H1 (cell line): ENCODE data around the gene SEMA3B. TPM values are rescaled to one million over a fixed set of nuclear protein-coding genes. Genes with fewer than 3 reads are reported as not detected.

Experiments used
- CTCF ChIA-PET: fragments of 300-600 bp; sonication (Branson Sonifier 250); formaldehyde crosslinking; loops from one replicate; lab custom pipeline; 2021; ENCODE audit not compliant: partially characterized antibody; lab: Charles Lee
- POLR2A ChIA-PET: fragments of 300-600 bp; sonication (Branson Sonifier 250); formaldehyde crosslinking; loops from one replicate; lab custom pipeline; 2021; ENCODE audit warnings: inconsistent platforms; ENCODE audit not compliant: partially characterized antibody; lab: Charles Lee
- DNase-seq, 2 experiments: peaks; one replicate each; pipeline versions ENCODE4 v3.0.0 to v3.0.0-alpha.2; 2010 to 2022; ENCODE audit warnings: low spot score in 2 of 2, low read depth in 1 of 2, mixed read lengths in 1 of 2
- FAIRE-seq: peaks from 2 replicates; lab custom pipeline; 2011; peaks lifted over from hg19 to GRCh38; lab: Jason Lieb, UNC
- H2AFZ ChIP-seq: 2 replicates; pipeline ENCODE4 v1.8.1; 2012; ENCODE audit warnings: low read length, inconsistent platforms
- H2AK5ac ChIP-seq: 2 replicates; pipeline ENCODE4 v1.6.1; 2013; ENCODE audit warnings: low read depth, low read length
- H2BK120ac ChIP-seq: replicated peaks from 2 replicates; pipeline ENCODE3; 2013; ENCODE audit warnings: low read depth, low read length, inconsistent platforms
- H2BK12ac ChIP-seq: 2 replicates; pipeline ENCODE4 v1.6.1; 2013; ENCODE audit warnings: low read depth, low read length
- H2BK15ac ChIP-seq: 2 replicates; pipeline ENCODE4 v1.6.1; 2013; ENCODE audit warnings: low read length
- H2BK20ac ChIP-seq: 2 replicates; pipeline ENCODE4 v1.6.1; 2013; ENCODE audit warnings: low read length
- H2BK5ac ChIP-seq: 2 replicates; pipeline ENCODE4 v1.6.1; 2013; ENCODE audit warnings: low read depth, low read length
- H3K14ac ChIP-seq: 2 replicates; pipeline ENCODE4 v1.6.1; 2013; ENCODE audit warnings: inconsistent platforms; ENCODE audit not compliant: insufficient read length
- H3K18ac ChIP-seq: 2 replicates; pipeline ENCODE4 v1.6.1; 2013; ENCODE audit warnings: low read length; ENCODE audit errors: extremely low read depth
- H3K23ac ChIP-seq: 2 replicates; pipeline ENCODE4 v1.6.1; 2013; ENCODE audit warnings: inconsistent platforms; ENCODE audit not compliant: insufficient read length
- H3K23me2 ChIP-seq: 2 replicates; pipeline ENCODE4 v1.6.1; 2013; ENCODE audit warnings: low read depth, low read length
- H3K27ac ChIP-seq: 2 replicates; pipeline ENCODE4 v1.6.1; 2011; ENCODE audit warnings: low read depth, low read length, inconsistent platforms
- H3K27me3 ChIP-seq, 4 experiments: replicated peaks in 1 of 4; 1 replicate in 1 of 4; 2 replicates in 3 of 4; pipeline versions ENCODE4 v1.6.1 to v1.8.1; 2011 to 2013; ENCODE audit warnings: low read length in 3 of 4, mild to moderate bottlenecking in 3 of 4, inconsistent platforms in 2 of 4, mixed read lengths in 2 of 4, moderate library complexity in 1 of 4; ENCODE audit not compliant: control insufficient read depth in 3 of 4, insufficient read depth in 3 of 4; ENCODE audit errors: extremely low read depth in 1 of 4
- H3K36me3 ChIP-seq, 4 experiments: 2 replicates each; pipeline versions ENCODE4 v1.6.1 to v1.8.1; 2011 to 2013; ENCODE audit warnings: mild to moderate bottlenecking in 4 of 4, low read length in 3 of 4, moderate library complexity in 2 of 4, control low read depth in 1 of 4, inconsistent platforms in 1 of 4; ENCODE audit not compliant: insufficient read depth in 4 of 4, control insufficient read depth in 2 of 4
- H3K4ac ChIP-seq: replicated peaks from 2 replicates; pipeline ENCODE3; 2013; ENCODE audit warnings: low read length, low read depth, mixed read lengths, inconsistent platforms; ENCODE audit not compliant: insufficient read length
- H3K4me1 ChIP-seq, 4 experiments: replicated peaks in 1 of 4; 1 replicate in 1 of 4; 2 replicates in 3 of 4; pipeline versions ENCODE4 v1.6.1 to v1.8.1; 2011 to 2013; ENCODE audit warnings: low read length in 3 of 4, inconsistent platforms in 2 of 4, mixed read lengths in 1 of 4; ENCODE audit not compliant: insufficient read depth in 4 of 4, control insufficient read depth in 3 of 4
- H3K4me2 ChIP-seq, 2 experiments: 2 replicates each; pipeline versions ENCODE4 v1.6.1 to v1.8.1; 2011 to 2013; ENCODE audit warnings: low read depth in 2 of 2, low read length in 2 of 2, control low read depth in 1 of 2, inconsistent platforms in 1 of 2, mild to moderate bottlenecking in 1 of 2; ENCODE audit not compliant: insufficient read depth in 1 of 2
- H3K4me3 ChIP-seq, 4 experiments: fragments of 200-600, 300-600 bp in 1 of 4; sonication (generic), shearing (Covaris generic), sonication (Bioruptor Twin) in 1 of 4; 2 replicates each; pipeline versions ENCODE4 v1.5.1 to v1.8.1; 2011 to 2016; ENCODE audit warnings: low read length in 4 of 4, low read depth in 3 of 4, control low read depth in 2 of 4, inconsistent platforms in 2 of 4, mild to moderate bottlenecking in 2 of 4, mixed read lengths in 1 of 4, moderate library complexity in 1 of 4; ENCODE audit not compliant: insufficient read depth in 2 of 4; ENCODE audit errors: extremely low read depth in 1 of 4
- H3K56ac ChIP-seq: replicated peaks from 2 replicates; pipeline ENCODE3; 2013; ENCODE audit warnings: low read depth, mild to moderate bottlenecking, mixed read lengths, low read length, inconsistent platforms; ENCODE audit not compliant: insufficient read length
- H3K79me1 ChIP-seq: 2 replicates; pipeline ENCODE4 v1.6.1; 2013; ENCODE audit warnings: low read depth, low read length, control low read depth
- H3K79me2 ChIP-seq, 2 experiments: 2 replicates each; pipeline versions ENCODE4 v1.6.1 to v1.8.1; 2012 to 2013; ENCODE audit warnings: low read length in 2 of 2, mild to moderate bottlenecking in 2 of 2, inconsistent platforms in 1 of 2; ENCODE audit not compliant: insufficient read depth in 2 of 2, control insufficient read depth in 1 of 2
- H3K9ac ChIP-seq, 4 experiments: replicated peaks in 1 of 4; 1 replicate in 1 of 4; 2 replicates in 3 of 4; pipeline versions ENCODE4 v1.6.1 to v1.8.1; 2011 to 2013; ENCODE audit warnings: low read depth in 3 of 4, low read length in 3 of 4, control low read depth in 2 of 4, mild to moderate bottlenecking in 2 of 4, moderate library complexity in 2 of 4, inconsistent platforms in 1 of 4; ENCODE audit errors: extremely low read depth in 1 of 4
- H3K9me3 ChIP-seq, 2 experiments: 2 replicates each; pipeline versions ENCODE4 v1.6.1 to v1.8.1; 2012 to 2013; ENCODE audit warnings: mild to moderate bottlenecking in 2 of 2, moderate library complexity in 2 of 2, control low read depth in 1 of 2, inconsistent platforms in 1 of 2, low read depth in 1 of 2, low read length in 1 of 2, mixed read lengths in 1 of 2; ENCODE audit not compliant: insufficient read depth in 2 of 2
- H4K20me1 ChIP-seq, 2 experiments: replicated peaks in 1 of 2; 2 replicates each; pipeline versions ENCODE3 to v1.8.1; 2011 to 2013; ENCODE audit warnings: inconsistent platforms in 2 of 2, low read length in 2 of 2, mild to moderate bottlenecking in 1 of 2; ENCODE audit not compliant: insufficient read depth in 2 of 2, control insufficient read depth in 1 of 2
- H4K5ac ChIP-seq: 2 replicates; pipeline ENCODE4 v1.6.1; 2013; ENCODE audit warnings: low read length, low read depth, mixed read lengths, inconsistent platforms; ENCODE audit not compliant: insufficient read length
- H4K8ac ChIP-seq: 2 replicates; pipeline ENCODE4 v1.8.0; 2013; ENCODE audit warnings: mild to moderate bottlenecking, moderate library complexity, low read length, inconsistent platforms; ENCODE audit not compliant: insufficient read depth; ENCODE audit errors: extremely low read depth
- H4K91ac ChIP-seq: replicated peaks from 2 replicates; pipeline ENCODE3; 2013; ENCODE audit warnings: low read length, mixed read lengths, inconsistent platforms; ENCODE audit not compliant: insufficient read length
- BACH1 ChIP-seq: IDR thresholded peaks from 2 replicates; pipeline ENCODE4 v1.6.1; 2012; ENCODE audit warnings: low read length, improper control_type of control experiment
- CHD2 ChIP-seq: IDR thresholded peaks from 2 replicates; pipeline ENCODE4 v1.6.1; 2012; ENCODE audit warnings: low read length, improper control_type of control experiment
- CREB1 ChIP-seq: IDR thresholded peaks from 2 replicates; pipeline ENCODE4 v1.6.1; 2012; ENCODE audit warnings: inconsistent platforms
- HDAC2 ChIP-seq, 2 experiments: fragments of 300-600 bp in 1 of 2; sonication (generic) in 1 of 2; IDR thresholded peaks; 2 replicates each; pipeline ENCODE4 v1.6.1; 2011 to 2012; ENCODE audit warnings: low read depth in 2 of 2, low read length in 2 of 2, mild to moderate bottlenecking in 2 of 2, moderate library complexity in 2 of 2, borderline replicate concordance in 1 of 2, inconsistent platforms in 1 of 2
- JUN ChIP-seq: IDR thresholded peaks from 2 replicates; pipeline ENCODE4 v1.6.1; 2011; ENCODE audit warnings: low read depth, mild to moderate bottlenecking, improper control_type of control experiment, low read length
- KDM1A ChIP-seq: fragments of 200-600, 300-600 bp; sonication (generic); IDR thresholded peaks from 2 replicates; pipeline ENCODE4 v1.7.1; 2016; ENCODE audit warnings: mild to moderate bottlenecking, low read length, borderline replicate concordance
- KDM5A ChIP-seq: fragments of 200-600 bp; IDR thresholded peaks from 2 replicates; pipeline ENCODE4 v1.7.1; 2012; ENCODE audit warnings: mild to moderate bottlenecking, low read length, inconsistent platforms, mixed read lengths
- SIN3A ChIP-seq, 2 experiments: IDR thresholded peaks in 1 of 2; conservative IDR thresholded peaks in 1 of 2; 2 replicates each; pipeline ENCODE4 v1.6.1; 2011 to 2012; ENCODE audit warnings: low read length in 2 of 2, improper control_type of control experiment in 1 of 2, low read depth in 1 of 2, mild to moderate bottlenecking in 1 of 2
- SIX5 ChIP-seq: IDR thresholded peaks from 2 replicates; pipeline ENCODE4 v1.6.1; 2011; ENCODE audit warnings: mild to moderate bottlenecking, low read depth, low read length
- SRF ChIP-seq: IDR thresholded peaks from 2 replicates; pipeline ENCODE4 v1.6.1; 2011; ENCODE audit warnings: mild to moderate bottlenecking, low read depth, low read length, moderate library complexity
- WGBS, 2 experiments: shearing (Covaris generic) in 1 of 2; methylation state at CpG; one replicate each; pipeline versions ENCODE4 v1.1.6 to v1.1.7; 2013 to 2015; ENCODE audit warnings: low lambda C conversion rate in 2 of 2, mixed read lengths in 2 of 2, inconsistent platforms in 1 of 2, low coverage in 1 of 2, missing lambda C conversion rate in 1 of 2; ENCODE audit not compliant: insufficient replicate concordance in 2 of 2, insufficient coverage in 1 of 2, insufficient read length in 1 of 2; ENCODE audit errors: extremely low coverage in 1 of 2, missing lambda C conversion rate in 1 of 2; 5-methylcytosine and 5-hydroxymethylcytosine counted together
- polyA plus RNA-seq, 7 experiments: library from polyadenylated mRNA; depleted of rRNA in 3 of 7; stranded (reverse) in 5 of 7; unstranded in 2 of 7; fragments of >200 nt in 5 of 7; fragments of 200-250 nt in 2 of 7; gene quantifications; 1 replicate in 5 of 7; 2 replicates in 1 of 7; 4 replicates in 1 of 7; pipeline versions ENCODE4 v1.2.1 to v1.2.3, GENCODE V29; 2011 to 2013; ENCODE audit warnings: missing spikeins in 2 of 7, mixed read lengths in 2 of 7
- total RNA-seq: library from RNA; stranded (reverse); fragmentation: NEBNext Ultra II Directional; extraction: Animal tissue kit (Norgen Biotek cat#: 25700); gene quantifications from 2 replicates; pipeline ENCODE4 v1.2.1, GENCODE V29; 2021
- TF ChIP-seq, protein P1 (sequence below), 3 experiments: IDR thresholded peaks; 1 replicate in 2 of 3; 2 replicates in 1 of 3; pipeline versions ENCODE4 v1.5.1 to v1.6.1; 2011; ENCODE audit warnings: low read length in 3 of 3, mild to moderate bottlenecking in 3 of 3, inconsistent platforms in 2 of 3, low read depth in 1 of 3, moderate library complexity in 1 of 3; ENCODE audit not compliant: insufficient read depth in 1 of 3; ENCODE audit errors: control extremely low read depth in 1 of 3

SEMA3B gene
- total and polyA plus RNA-seq, 2 of the 8 experiments (the other 6 are each of a cell fraction or from before 2014, with no cell fraction given) = 3.0 to 4.7 TPM

DNA sequence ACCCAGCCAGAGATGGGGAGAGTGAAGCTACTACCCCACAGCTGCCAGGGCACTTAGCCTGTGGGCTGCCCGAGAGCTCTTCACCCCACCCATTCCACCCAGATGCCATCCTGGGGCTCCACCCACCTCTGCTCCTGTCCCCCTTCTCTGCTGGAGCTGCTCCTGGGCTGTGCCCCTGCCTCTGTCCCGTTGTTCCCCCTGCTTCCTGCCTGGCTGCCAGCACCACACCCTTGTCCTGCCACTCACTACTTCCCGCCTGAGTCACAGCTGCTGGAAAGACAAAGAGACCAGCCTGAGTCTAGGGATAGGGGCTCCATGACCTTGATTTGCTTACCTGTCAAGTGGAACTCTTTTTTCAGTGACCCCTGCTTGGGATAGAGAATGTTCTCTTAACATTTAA lies 20.6 kb upstream of the SEMA3B start:
- Histone ChIP-seq H3K4me3 (no peak overlapping the region), H4K20me1 (peaks cover 18 to 44% of the 10 kb centered on the region in 2 experiments), H3K9me3 (no peaks in the 10 kb centered on the region), H3K36me3 (peaks cover 2 to 13% (median 6%) of the 10 kb centered on the region in 4 experiments; a peak in 5 of 8 replicates), H3K23ac (no peak overlapping the region), H2AK5ac (no peak overlapping the region), H3K79me1 (peaks cover 34% of the 10 kb centered on the region), H2BK15ac (no peak overlapping the region), H3K23me2 (no peaks in the 10 kb centered on the region), H3K27ac (no peak overlapping the region), H3K4ac (no peak overlapping the region), H3K27me3 (no peaks in the 10 kb centered on the region), H3K56ac (no peak overlapping the region), H3K9ac (no peak overlapping the region), H4K5ac (no peak overlapping the region), H2BK120ac (no peak overlapping the region), H2BK12ac (no peak overlapping the region), H2AFZ (no peak overlapping the region), H3K79me2 (peaks cover 3 to 76% of the 10 kb centered on the region in 2 experiments), H3K4me2 (no peak overlapping the region), H3K14ac (no peak overlapping the region), H3K4me1 (peaks cover 5 to 25% (median 19%) of the 10 kb centered on the region in 4 experiments), H4K8ac (no peak overlapping the region), H2BK20ac (no peak overlapping the region), H2BK5ac (no peak overlapping the region; the same call in 1 of the 2 replicates), H3K18ac (no peak overlapping the region), H4K91ac (no peak overlapping the region)
- ChIA-PET POLR2A (interaction anchor here (0.6 to 3.5 kb wide), 5 partner anchors 11 to 41 kb away, joined by 3 to 17 read pairs (median 8); no protein-coding TSS in a partner anchor), CTCF (interaction anchor here (0.8 to 53.5 kb wide), 10 partner anchors 9 to 126 kb away, joined by 3 to 2149 read pairs (median 11); partner anchors contain the start of genes GNAI2, GNAT1, SEMA3B and SLC38A3)
- WGBS, 2 experiments = 82% methylated on average over 3 of the region's 3 CpGs; no CpG with 5 or more reads in 1 of the 2 experiments
- FAIRE-seq (no peak), DNase-seq (no peak)
- TF ChIP-seq KDM5A (no peak), SIX5 (no peak), HDAC2 (IDR thresholded peaks at IDR 0.05; ENCODE audit: borderline replicate concordance in 1 of 2, low read depth in 2 of 2, low read length in 2 of 2) (no peak), SRF (no peak), SIN3A (conservative IDR thresholded peaks at IDR 0.05 in 1 of 2, IDR thresholded peaks at IDR 0.05 in 1 of 2; ENCODE audit: low read depth in 1 of 2, low read length in 2 of 2) (no peak), JUN (no peak), CREB1 (no peak), BACH1 (no peak), CHD2 (no peak), KDM1A (no peak)
- TF ChIP-seq, protein P1, sequence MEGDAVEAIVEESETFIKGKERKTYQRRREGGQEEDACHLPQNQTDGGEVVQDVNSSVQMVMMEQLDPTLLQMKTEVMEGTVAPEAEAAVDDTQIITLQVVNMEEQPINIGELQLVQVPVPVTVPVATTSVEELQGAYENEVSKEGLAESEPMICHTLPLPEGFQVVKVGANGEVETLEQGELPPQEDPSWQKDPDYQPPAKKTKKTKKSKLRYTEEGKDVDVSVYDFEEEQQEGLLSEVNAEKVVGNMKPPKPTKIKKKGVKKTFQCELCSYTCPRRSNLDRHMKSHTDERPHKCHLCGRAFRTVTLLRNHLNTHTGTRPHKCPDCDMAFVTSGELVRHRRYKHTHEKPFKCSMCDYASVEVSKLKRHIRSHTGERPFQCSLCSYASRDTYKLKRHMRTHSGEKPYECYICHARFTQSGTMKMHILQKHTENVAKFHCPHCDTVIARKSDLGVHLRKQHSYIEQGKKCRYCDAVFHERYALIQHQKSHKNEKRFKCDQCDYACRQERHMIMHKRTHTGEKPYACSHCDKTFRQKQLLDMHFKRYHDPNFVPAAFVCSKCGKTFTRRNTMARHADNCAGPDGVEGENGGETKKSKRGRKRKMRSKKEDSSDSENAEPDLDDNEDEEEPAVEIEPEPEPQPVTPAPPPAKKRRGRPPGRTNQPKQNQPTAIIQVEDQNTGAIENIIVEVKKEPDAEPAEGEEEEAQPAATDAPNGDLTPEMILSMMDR (IDR thresholded peaks at IDR 0.05; ENCODE audit: control extremely low read depth in 1 of 3, insufficient read depth in 1 of 3, low read depth in 1 of 3, low read length in 3 of 3) = no peak
